ENCODE measurements around the gene CDK2AP2.

- TF ChIP-seq REST (IDR thresholded peaks at IDR 0.05; ENCODE audit: low read depth) (no peak), TAF1 (IDR thresholded peaks at IDR 0.05; ENCODE audit: low read depth) (no peak), ZBTB7A (IDR thresholded peaks at IDR 0.05; ENCODE audit: low read depth) (no peak), MAX (IDR thresholded peaks at IDR 0.05) (no peak), CREB1 (IDR thresholded peaks at IDR 0.05; ENCODE audit: low read depth) (no peak), NFIC (IDR thresholded peaks at IDR 0.05) (no peak), YY1 (IDR thresholded peaks at IDR 0.05; ENCODE audit: low read depth) (no peak), CEBPB (IDR thresholded peaks at IDR 0.05) (no peak), RAD21 (IDR thresholded peaks at IDR 0.05; ENCODE audit: low read depth) (no peak), EP300 (IDR thresholded peaks at IDR 0.05; ENCODE audit: borderline replicate concordance) (no peak), TEAD4 (IDR thresholded peaks at IDR 0.05) (no peak)
Observed at GRCh38 chr11:67535561-67535960, 27.6 kb upstream of the CDK2AP2 start.
